Measurements from ENCODE around the gene EIF1AY. TPM values are rescaled to one million over a fixed set of nuclear protein-coding genes. Genes with fewer than 3 reads are reported as not detected.

EIF1AY gene
- 49.1 TPM for total RNA-seq (2013)
- polyA plus RNA-seq, result not detected
- not detected in 2 replicates for polyA minus RNA-seq
- total RNA-seq, result 4.0 to 33.9 (median 17.7) reads per million in 11 experiments

- Mint-ChIP-seq H3K4me3 (peak within 1 kb of the TSS; percentile 84 to 88), H3K27ac (peak within 1 kb of the TSS in 2 of 7 donors; percentile 94 to 96), H3K4me1 (peaks cover 19% of the 10 kb centered on the region), H3K27me3 (ENCODE audit: low read depth in 3 of 3) (no peaks in the 10 kb centered on the region), H3K9me3 (peaks cover 0 to 5% (median 0%) of the 10 kb centered on the region in 7 donors), H3K36me3 (peaks cover 0 to 9% of the 10 kb centered on the region in 2 donors)
- Histone ChIP-seq H3K4me1 (ENCODE audit: control insufficient read depth in 1 of 2, insufficient read depth in 2 of 2, low read length in 2 of 2) (peaks cover 0 to 7% of the 10 kb centered on the region in 2 donors), H3K4me3 (replicated peaks in 1 of 3; ENCODE audit: low read depth in 2 of 3, low read length in 3 of 3) (peak within 1 kb of the TSS in 1 of 3 experiments; percentile 72), H2AFZ (ENCODE audit: insufficient read depth, low read depth, low read length, poor library complexity, severe bottlenecking) (no peak within 1 kb of the TSS), H3K9ac (ENCODE audit: insufficient read depth, low read length, poor library complexity, severe bottlenecking) (no peak within 1 kb of the TSS), H3K36me3 (replicated peaks in 1 of 2; ENCODE audit: control insufficient read depth in 1 of 2, insufficient read depth in 2 of 2, low read length in 2 of 2) (no peaks in the 10 kb centered on the region), H3K9me3 (replicated peaks in 1 of 2; ENCODE audit: control insufficient read depth in 1 of 2, insufficient read depth in 1 of 2, low read length in 2 of 2) (no peaks in the 10 kb centered on the region), H3K27ac (ENCODE audit: low read depth in 1 of 2, low read length in 2 of 2) (peak within 1 kb of the TSS in 1 of 2 donors; percentile 91), H3K4me2 (replicated peaks; ENCODE audit: extremely low read depth, low read length, poor library complexity, severe bottlenecking) (no peak within 1 kb of the TSS), H4K20me1 (ENCODE audit: insufficient read depth, low read length) (no peaks in the 10 kb centered on the region), H3K79me2 (ENCODE audit: insufficient read depth, low read length) (no peaks in the 10 kb centered on the region), H3K27me3 (ENCODE audit: control insufficient read depth in 2 of 2, insufficient read depth in 2 of 2, low read length in 2 of 2) (no peaks in the 10 kb centered on the region)
- TF ChIP-seq CTCF (IDR thresholded peaks at IDR 0.05), result no peak
- 0% methylated on average over 20 of the region's 31 CpGs for WGBS (ENCODE audit: insufficient coverage)
- intact Hi-C loops (cut with micrococcal nuclease), result no loop called here
- peak in 2 of 3 donors; percentile 92 for DNase-seq
These were observed at the start of gene EIF1AY for GRCh38 chrY:20575531-20576121. TSS of gene EIF1AY (plus strand) at chrY:20575776. CDS start at chrY:20575872, 96 bp downstream.

- no peak for TF ChIP-seq CTCF (IDR thresholded peaks at IDR 0.05)
- Histone ChIP-seq H2AFZ (ENCODE audit: insufficient read depth, low read depth, low read length, poor library complexity, severe bottlenecking) (no peak overlapping the region), H3K27me3 (ENCODE audit: control insufficient read depth in 2 of 2, insufficient read depth in 2 of 2, low read length in 2 of 2) (no peaks in the 10 kb centered on the region), H3K4me3 (replicated peaks in 1 of 3; ENCODE audit: low read depth in 2 of 3, low read length in 3 of 3) (no peak overlapping the region), H3K9me3 (replicated peaks in 1 of 2; ENCODE audit: control insufficient read depth in 1 of 2, insufficient read depth in 1 of 2, low read length in 2 of 2) (no peaks in the 10 kb centered on the region), H3K4me2 (replicated peaks; ENCODE audit: extremely low read depth, low read length, poor library complexity, severe bottlenecking) (no peak overlapping the region), H3K4me1 (ENCODE audit: control insufficient read depth in 1 of 2, insufficient read depth in 2 of 2, low read length in 2 of 2) (no peaks in the 10 kb centered on the region), H3K27ac (ENCODE audit: low read depth in 1 of 2, low read length in 2 of 2) (no peak overlapping the region), H3K9ac (ENCODE audit: insufficient read depth, low read length, poor library complexity, severe bottlenecking) (no peak overlapping the region), H3K79me2 (ENCODE audit: insufficient read depth, low read length) (no peaks in the 10 kb centered on the region), H3K36me3 (replicated peaks in 1 of 2; ENCODE audit: control insufficient read depth in 1 of 2, insufficient read depth in 2 of 2, low read length in 2 of 2) (no peaks in the 10 kb centered on the region), H4K20me1 (ENCODE audit: insufficient read depth, low read length) (no peaks in the 10 kb centered on the region)
- Mint-ChIP-seq H3K27ac (no peak overlapping the region), H3K9me3 (peaks cover 0 to 4% (median 0%) of the 10 kb centered on the region in 7 donors), H3K36me3 (no peaks in the 10 kb centered on the region), H3K4me1 (peaks cover 7% of the 10 kb centered on the region), H3K4me3 (no peak overlapping the region), H3K27me3 (ENCODE audit: low read depth in 3 of 3) (no peaks in the 10 kb centered on the region)
- intact Hi-C loops (cut with micrococcal nuclease), result no loop called here
- no peak for DNase-seq
- 93% methylated on average over 3 of the region's 6 CpGs for whole genome bisulfite sequencing (ENCODE audit: insufficient coverage)
These were observed 47.1 kb upstream of the EIF1AY start for GRCh38 chrY:20528435-20528834.
